Erythroblast (primary cell): ENCODE results near the gene DNAH10.

ENCODE experiments used
- GATA1 ChIP-seq: IDR thresholded peaks from 2 replicates; pipeline ENCODE4 v1.6.1; 2011; ENCODE audit warnings: low read depth, mild to moderate bottlenecking, control low read depth, low read length, moderate library complexity
- POLR2A ChIP-seq: IDR thresholded peaks from 2 replicates; pipeline ENCODE4 v1.6.1; 2011; ENCODE audit warnings: mild to moderate bottlenecking, low read length

GRCh38 chr12:123868791-123869190, 106.7 kb downstream of the DNAH10 start:
- no peak for TF ChIP-seq POLR2A
- TF ChIP-seq GATA1, result no peak
